ENCODE results near the gene GSTO1.

Gene GSTO1

DNA sequence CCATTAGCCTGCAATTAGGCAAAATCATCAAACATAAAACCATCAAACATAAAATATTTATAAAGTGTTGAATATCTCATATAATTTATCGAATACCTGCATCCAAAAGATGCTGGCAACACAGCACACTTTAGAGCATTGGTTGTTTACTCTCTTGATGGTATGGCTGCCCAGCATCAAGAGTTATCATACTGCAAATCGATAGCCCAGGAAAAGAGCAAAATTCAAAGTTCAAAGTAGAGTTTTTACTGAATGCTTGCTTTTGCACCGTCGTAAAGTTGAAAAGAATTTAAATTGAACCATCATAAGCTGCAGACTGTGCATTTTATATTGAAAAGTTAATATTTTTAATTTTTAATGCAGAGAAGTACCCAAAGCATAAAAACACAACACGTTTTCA is 10.1 kb downstream of the GSTO1 start:
- no peak overlapping the region for H3K4me3 ChIP-seq (ENCODE audit: low read depth, low read length)

DNA sequence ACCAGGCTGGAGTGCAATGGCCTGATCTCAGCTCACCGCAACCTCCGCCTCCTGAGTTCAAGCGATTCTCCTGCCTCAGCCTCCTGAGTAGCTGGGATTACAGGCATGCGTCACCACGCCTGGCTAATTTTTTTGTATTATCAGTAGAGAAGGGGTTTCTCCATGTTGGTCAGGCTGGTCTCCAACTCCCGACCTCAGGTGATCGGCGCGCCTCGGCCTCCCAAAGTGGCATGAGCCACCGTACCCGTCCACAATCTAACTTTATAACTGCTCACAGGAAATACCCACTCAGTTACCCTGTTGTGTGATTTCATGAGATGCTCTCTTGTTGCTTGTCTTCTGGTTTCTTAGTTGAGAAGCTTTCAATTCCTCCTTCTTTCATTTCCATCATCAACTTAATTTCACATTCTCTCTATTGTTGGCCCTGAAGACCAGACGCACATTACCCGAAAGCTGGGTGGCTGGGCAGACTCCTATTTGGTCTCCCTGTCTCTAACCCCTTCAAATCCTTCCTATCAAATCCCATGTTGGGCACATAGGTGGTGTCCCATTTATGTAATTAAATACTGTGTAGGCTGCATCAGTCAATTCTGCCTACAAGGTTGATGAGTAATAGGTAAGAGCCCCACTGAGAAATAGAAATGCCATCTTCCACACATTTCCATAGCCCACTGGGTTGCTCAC is 13.2 kb downstream of the GSTO1 start:
- Histone ChIP-seq H3K9me3 (ENCODE audit: control insufficient read depth, insufficient read depth, low read length) (no peaks in the 10 kb centered on the region), H3K36me3 (ENCODE audit: control insufficient read depth, insufficient read depth, low read length) (no peaks in the 10 kb centered on the region), H3K4me1 (ENCODE audit: control insufficient read depth, insufficient read depth, low read length) (peaks cover 3% of the 10 kb centered on the region), H3K4me3 (ENCODE audit: low read depth, low read length) (peak overlapping the region; percentile 88), H3K27me3 (ENCODE audit: control insufficient read depth, insufficient read depth, low read length) (no peaks in the 10 kb centered on the region), H3K9ac (ENCODE audit: low read depth, low read length) (peak overlapping the region; percentile 71)

More for the DNA sequence above, 10.1 kb downstream of the GSTO1 start:
- H3K9me3 ChIP-seq (ENCODE audit: control insufficient read depth, insufficient read depth, low read length), result no peaks in the 10 kb centered on the region
- no peaks in the 10 kb centered on the region for H3K36me3 ChIP-seq (ENCODE audit: control insufficient read depth, insufficient read depth, low read length)
- H3K27me3 ChIP-seq (ENCODE audit: control insufficient read depth, insufficient read depth, low read length), result no peaks in the 10 kb centered on the region
- H3K9ac ChIP-seq (ENCODE audit: low read depth, low read length), result no peak overlapping the region
- H3K4me1 ChIP-seq (ENCODE audit: control insufficient read depth, insufficient read depth, low read length), result peaks cover 3% of the 10 kb centered on the region

DNA sequence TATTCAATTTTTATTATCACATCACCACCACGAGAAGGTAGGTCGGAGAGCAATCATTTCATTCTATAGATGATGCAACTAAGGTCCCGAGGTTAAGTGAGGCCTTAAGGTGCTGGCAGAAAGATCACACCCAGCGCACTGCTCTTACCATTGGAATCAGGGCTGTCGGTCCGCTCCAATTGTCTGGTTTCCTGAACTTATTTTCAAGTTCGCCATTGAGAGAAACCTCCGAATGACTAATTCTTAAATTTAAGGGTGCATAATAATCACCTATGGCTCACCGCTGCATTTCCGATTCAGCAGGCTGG is 13.7 kb downstream of the GSTO1 start:
- Histone ChIP-seq H3K4me3 (ENCODE audit: low read depth, low read length) (peak overlapping the region; percentile 88), H3K9ac (ENCODE audit: low read depth, low read length) (peak overlapping the region; percentile 71), H3K4me1 (ENCODE audit: control insufficient read depth, insufficient read depth, low read length) (peaks cover 3% of the 10 kb centered on the region), H3K9me3 (ENCODE audit: control insufficient read depth, insufficient read depth, low read length) (no peaks in the 10 kb centered on the region), H3K36me3 (ENCODE audit: control insufficient read depth, insufficient read depth, low read length) (no peaks in the 10 kb centered on the region), H3K27me3 (ENCODE audit: control insufficient read depth, insufficient read depth, low read length) (no peaks in the 10 kb centered on the region)

DNA sequence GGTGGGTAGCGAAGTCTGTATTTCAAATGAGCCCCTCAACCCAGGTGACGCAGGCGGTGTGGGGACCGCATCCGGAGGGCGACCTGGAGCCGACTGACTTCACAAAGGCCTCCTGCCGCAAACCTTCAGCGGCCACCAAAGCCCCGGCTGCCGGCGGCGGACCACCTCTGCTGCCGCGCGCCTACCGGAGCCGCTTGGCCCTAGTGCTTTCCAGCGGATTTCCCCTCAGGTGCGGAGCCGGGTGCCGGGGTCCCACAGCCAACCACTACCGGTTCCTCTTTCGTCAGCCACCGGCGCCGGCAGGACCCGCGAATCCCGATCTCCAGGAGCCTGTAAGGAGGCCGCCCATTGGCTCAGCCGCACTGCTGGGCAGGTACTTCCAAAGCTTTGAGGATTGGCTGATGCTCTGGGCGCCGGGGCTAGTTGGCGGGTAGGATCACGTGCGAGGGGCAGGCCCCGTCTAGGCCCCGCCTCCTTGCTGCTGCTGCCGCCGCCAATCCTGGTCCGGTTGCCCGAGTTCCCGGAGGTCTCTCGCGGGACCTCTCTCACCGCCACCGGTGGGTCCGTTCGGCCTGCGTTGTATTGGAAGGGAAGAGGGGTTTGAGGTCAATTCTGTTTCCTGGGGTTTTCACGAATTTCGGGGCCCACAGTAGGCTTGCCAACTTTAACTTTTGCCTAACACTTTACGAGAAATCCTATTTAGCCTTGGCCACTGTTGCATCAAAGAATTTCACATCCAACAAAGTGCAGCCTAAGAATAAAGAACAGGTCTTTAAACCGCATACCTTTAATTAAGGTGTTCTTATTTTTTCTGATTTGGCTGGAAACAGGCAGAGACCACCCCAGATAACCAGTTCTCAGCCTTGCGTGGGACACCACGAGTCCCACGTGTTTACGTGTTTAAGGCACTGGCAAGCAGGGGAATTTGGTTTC is 14.3 kb downstream of the GSTO1 start, which contains the start of gene GSTO2:
TSS of gene GSTO2 (plus strand) at position 472 of the 933 bp plus-strand sequence. CDS start 5,732 bp downstream, outside the sequence.
- Histone ChIP-seq H3K36me3 (ENCODE audit: control insufficient read depth, insufficient read depth, low read length) (no peaks in the 10 kb centered on the region), H3K9ac (ENCODE audit: low read depth, low read length) (peak within 1 kb of the TSS; percentile 71), H3K4me3 (ENCODE audit: low read depth, low read length) (peak within 1 kb of the TSS; percentile 90), H3K4me1 (ENCODE audit: control insufficient read depth, insufficient read depth, low read length) (peaks cover 3% of the 10 kb centered on the region), H3K9me3 (ENCODE audit: control insufficient read depth, insufficient read depth, low read length) (no peaks in the 10 kb centered on the region), H3K27me3 (ENCODE audit: control insufficient read depth, insufficient read depth, low read length) (no peaks in the 10 kb centered on the region)

DNA sequence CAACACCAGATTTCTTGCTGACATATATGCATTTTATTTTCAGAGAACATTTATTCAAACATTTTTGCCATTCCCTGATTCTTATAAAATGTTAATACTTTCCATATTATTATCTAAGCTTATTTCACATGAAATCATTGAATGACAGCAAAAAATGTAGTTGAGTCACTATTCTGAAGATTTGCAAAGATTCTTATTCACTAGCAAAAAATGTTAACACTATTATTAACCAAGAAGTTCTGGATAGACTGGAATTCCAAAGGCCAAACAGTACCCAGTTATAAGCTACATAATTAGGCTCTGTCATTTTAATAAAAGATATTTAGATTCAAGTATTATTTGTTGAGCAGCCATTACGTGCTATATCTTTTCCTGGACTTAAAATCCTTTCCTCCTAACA is 18.6 kb downstream of the GSTO1 start:
- no peaks in the 10 kb centered on the region for H3K9me3 ChIP-seq (ENCODE audit: control insufficient read depth, insufficient read depth, low read length)
- peaks cover 5% of the 10 kb centered on the region for H3K4me1 ChIP-seq (ENCODE audit: control insufficient read depth, insufficient read depth, low read length)
- no peak overlapping the region for H3K4me3 ChIP-seq (ENCODE audit: low read depth, low read length)
- peaks cover 2% of the 10 kb centered on the region for H3K27me3 ChIP-seq (ENCODE audit: control insufficient read depth, insufficient read depth, low read length)
- no peak overlapping the region for H3K9ac ChIP-seq (ENCODE audit: low read depth, low read length)
- no peaks in the 10 kb centered on the region for H3K36me3 ChIP-seq (ENCODE audit: control insufficient read depth, insufficient read depth, low read length)

DNA sequence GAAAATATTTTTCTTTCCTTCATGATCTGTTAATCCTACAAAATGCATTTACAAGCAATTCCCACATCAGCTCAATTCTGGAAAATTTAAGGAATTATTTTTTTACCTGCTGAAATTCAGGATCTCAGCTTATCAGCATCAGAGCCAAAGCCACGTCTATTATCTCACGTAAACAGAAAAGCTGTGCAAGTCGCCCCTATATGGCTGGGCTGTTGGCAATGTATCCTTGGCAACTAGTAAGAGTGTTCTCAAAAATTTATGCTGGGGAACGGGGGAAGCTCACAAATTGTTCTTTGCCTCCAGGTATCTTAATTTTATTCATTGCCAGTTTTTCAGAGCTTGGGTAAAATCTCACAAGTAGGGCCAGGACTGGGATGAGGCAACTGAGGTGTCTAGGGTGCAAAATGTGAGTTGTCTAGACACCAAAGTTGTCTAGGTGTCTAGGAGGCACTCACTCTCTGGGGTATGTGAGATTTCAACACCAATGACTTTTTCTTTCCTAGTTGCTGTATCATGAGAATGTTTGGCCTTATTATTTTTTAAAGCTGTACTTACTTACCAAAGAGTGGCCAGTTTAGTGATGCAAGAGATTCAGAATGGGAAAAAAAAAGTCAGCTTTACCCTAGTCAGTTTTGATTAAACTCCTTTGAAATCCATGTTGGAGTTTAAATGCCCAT is 19.3 kb downstream of the GSTO1 start:
- Histone ChIP-seq H3K36me3 (ENCODE audit: control insufficient read depth, insufficient read depth, low read length) (peaks cover 3% of the 10 kb centered on the region), H3K9ac (ENCODE audit: low read depth, low read length) (no peak overlapping the region), H3K4me1 (ENCODE audit: control insufficient read depth, insufficient read depth, low read length) (peaks cover 5% of the 10 kb centered on the region), H3K4me3 (ENCODE audit: low read depth, low read length) (peak overlapping the region; percentile 85), H3K9me3 (ENCODE audit: control insufficient read depth, insufficient read depth, low read length) (no peaks in the 10 kb centered on the region), H3K27me3 (ENCODE audit: control insufficient read depth, insufficient read depth, low read length) (peaks cover 2% of the 10 kb centered on the region)

DNA sequence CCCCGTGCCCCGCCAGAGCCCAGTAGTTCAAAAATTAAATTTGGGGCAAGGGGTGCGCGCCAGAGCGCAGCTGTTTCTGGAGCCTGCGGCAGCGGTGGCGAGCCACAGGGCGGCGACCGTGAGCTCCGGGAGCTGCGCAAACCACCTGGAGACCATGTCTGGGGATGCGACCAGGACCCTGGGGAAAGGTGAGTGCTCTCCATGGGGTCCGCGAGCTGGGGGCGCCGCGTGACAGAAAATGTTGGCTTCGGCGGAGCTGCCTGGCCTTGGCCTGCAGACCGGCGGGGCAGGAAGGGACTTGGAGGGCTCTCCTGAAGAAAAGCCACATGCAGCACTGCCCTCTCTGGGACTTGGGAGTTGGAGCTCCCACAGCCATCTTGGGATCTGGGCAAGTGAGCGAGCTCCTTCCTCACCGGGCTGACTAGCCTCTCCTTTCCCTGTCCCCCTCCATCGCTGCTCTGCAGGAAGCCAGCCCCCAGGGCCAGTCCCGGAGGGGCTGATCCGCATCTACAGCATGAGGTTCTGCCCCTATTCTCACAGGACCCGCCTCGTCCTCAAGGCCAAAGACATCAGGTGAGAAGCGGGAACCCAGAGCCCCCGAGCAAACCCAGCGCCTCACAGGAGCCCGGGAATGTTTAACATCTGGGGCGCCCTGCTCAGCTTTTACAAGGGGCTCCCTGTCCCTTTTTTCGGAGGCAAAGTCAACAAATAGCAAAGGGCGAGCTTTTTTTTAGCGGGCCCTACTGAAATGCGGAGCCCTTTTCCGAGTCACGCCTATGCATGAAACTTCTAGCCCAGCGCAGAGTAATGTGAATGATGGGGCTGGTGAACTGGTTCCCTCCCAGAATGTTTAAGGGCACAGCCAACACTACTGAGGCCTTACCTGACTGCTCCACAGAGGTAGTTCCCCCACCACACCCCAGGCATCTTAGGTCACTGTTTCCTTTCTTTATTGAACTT is 20.4 kb downstream of the GSTO1 start:
- Histone ChIP-seq H3K9ac (ENCODE audit: low read depth, low read length) (peak overlapping the region; percentile 87), H3K36me3 (ENCODE audit: control insufficient read depth, insufficient read depth, low read length) (peaks cover 8% of the 10 kb centered on the region), H3K4me3 (ENCODE audit: low read depth, low read length) (peak overlapping the region; percentile 85), H3K27me3 (ENCODE audit: control insufficient read depth, insufficient read depth, low read length) (peaks cover 2% of the 10 kb centered on the region), H3K9me3 (ENCODE audit: control insufficient read depth, insufficient read depth, low read length) (no peaks in the 10 kb centered on the region), H3K4me1 (ENCODE audit: control insufficient read depth, insufficient read depth, low read length) (peaks cover 5% of the 10 kb centered on the region)

DNA sequence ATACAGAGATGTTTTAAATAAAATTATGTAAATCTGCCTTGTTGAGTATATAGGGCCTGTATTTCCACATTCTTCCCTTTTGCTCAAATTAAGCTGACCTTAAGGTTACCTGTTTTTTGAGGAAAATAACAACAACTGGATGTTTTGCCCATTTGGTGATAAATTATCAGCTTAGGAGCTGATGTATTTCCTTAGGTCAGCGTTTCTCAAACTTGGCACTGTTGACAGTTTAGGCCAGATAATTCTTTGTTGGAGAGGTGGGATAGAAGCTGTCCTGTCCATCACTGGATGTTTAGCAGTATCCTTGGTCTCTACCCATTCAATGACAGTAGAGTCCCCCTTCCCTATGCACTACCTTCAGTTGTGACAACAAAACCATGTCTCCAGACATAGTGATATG is 21.5 kb downstream of the GSTO1 start:
- Histone ChIP-seq H3K9ac (ENCODE audit: low read depth, low read length) (no peak overlapping the region), H3K4me3 (ENCODE audit: low read depth, low read length) (no peak overlapping the region), H3K9me3 (ENCODE audit: control insufficient read depth, insufficient read depth, low read length) (no peaks in the 10 kb centered on the region), H3K27me3 (ENCODE audit: control insufficient read depth, insufficient read depth, low read length) (peaks cover 2% of the 10 kb centered on the region), H3K4me1 (ENCODE audit: control insufficient read depth, insufficient read depth, low read length) (peaks cover 5% of the 10 kb centered on the region), H3K36me3 (ENCODE audit: control insufficient read depth, insufficient read depth, low read length) (peaks cover 8% of the 10 kb centered on the region)

DNA sequence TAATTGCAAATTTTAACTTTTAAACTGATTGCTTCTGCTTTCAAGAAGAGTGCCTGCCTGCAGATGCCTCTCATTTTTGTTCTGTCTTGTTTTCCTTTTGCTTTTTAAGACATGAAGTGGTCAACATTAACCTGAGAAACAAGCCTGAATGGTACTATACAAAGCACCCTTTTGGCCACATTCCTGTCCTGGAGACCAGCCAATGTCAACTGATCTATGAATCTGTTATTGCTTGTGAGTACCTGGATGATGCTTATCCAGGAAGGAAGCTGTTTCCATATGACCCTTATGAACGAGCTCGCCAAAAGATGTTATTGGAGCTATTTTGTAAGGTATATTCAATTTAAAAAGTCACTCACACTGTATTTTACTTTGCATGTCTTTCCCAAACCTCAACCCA is 23.1 kb downstream of the GSTO1 start:
- peaks cover 8% of the 10 kb centered on the region for H3K36me3 ChIP-seq (ENCODE audit: control insufficient read depth, insufficient read depth, low read length)
- no peak overlapping the region for H3K4me3 ChIP-seq (ENCODE audit: low read depth, low read length)
- H3K9me3 ChIP-seq (ENCODE audit: control insufficient read depth, insufficient read depth, low read length), result no peaks in the 10 kb centered on the region
- peaks cover 2% of the 10 kb centered on the region for H3K27me3 ChIP-seq (ENCODE audit: control insufficient read depth, insufficient read depth, low read length)
- H3K9ac ChIP-seq (ENCODE audit: low read depth, low read length), result no peak overlapping the region
- peaks cover 5% of the 10 kb centered on the region for H3K4me1 ChIP-seq (ENCODE audit: control insufficient read depth, insufficient read depth, low read length)

DNA sequence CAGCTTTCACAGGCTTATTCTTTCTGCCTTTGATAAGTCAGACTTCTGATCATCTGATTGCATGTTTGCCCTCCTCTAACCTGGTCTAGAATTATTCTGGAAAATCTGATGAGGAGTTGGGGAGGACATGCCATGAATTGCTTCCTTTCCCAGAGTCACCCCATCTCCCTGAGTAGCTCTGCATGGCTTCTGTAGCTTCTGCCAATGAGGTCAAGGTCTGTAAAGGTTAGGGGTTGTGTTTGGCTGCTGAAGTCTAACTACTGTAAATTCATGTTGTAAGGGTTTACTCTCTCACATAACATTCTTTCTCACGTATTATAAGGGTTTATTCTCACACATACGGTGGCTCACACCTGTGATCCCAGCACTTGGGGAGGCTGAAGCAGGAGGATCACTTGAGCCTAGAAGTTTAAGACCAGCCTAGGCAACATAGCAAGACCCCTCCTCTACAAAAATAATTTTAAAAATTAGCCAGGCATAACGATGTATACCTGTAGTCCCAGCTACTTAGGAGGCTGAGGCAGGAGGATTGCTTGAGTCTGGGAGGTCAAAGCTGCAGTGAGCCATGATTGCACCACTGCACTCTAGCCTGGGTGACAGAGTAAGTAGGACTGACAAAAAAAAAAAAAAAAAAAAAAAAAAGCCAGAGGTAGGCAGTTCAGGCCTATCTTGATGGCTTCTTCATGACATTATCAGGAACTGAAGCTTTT is 25.0 kb downstream of the GSTO1 start:
- Histone ChIP-seq H3K9ac (ENCODE audit: low read depth, low read length) (no peak overlapping the region), H3K36me3 (ENCODE audit: control insufficient read depth, insufficient read depth, low read length) (peaks cover 8% of the 10 kb centered on the region), H3K9me3 (ENCODE audit: control insufficient read depth, insufficient read depth, low read length) (no peaks in the 10 kb centered on the region), H3K4me3 (ENCODE audit: low read depth, low read length) (no peak overlapping the region), H3K4me1 (ENCODE audit: control insufficient read depth, insufficient read depth, low read length) (peaks cover 5% of the 10 kb centered on the region), H3K27me3 (ENCODE audit: control insufficient read depth, insufficient read depth, low read length) (peaks cover 2% of the 10 kb centered on the region)
